NCI-H345 treated with DMSO at 0.1 percent for 48 hours (cell line): ENCODE measurements around the gene SCAI.
"Not testable (repeated sequence)": the region's sequence is repeated elsewhere in the genome, so short reads cannot be mapped to it uniquely, and the experiment has no call there.

Source experiments
- DNase-seq: peaks from one replicate; lab custom pipeline; 2025; ENCODE audit not compliant: unreplicated experiment; lab: John Stamatoyannopoulos, UW

Gene SCAI

DNA sequence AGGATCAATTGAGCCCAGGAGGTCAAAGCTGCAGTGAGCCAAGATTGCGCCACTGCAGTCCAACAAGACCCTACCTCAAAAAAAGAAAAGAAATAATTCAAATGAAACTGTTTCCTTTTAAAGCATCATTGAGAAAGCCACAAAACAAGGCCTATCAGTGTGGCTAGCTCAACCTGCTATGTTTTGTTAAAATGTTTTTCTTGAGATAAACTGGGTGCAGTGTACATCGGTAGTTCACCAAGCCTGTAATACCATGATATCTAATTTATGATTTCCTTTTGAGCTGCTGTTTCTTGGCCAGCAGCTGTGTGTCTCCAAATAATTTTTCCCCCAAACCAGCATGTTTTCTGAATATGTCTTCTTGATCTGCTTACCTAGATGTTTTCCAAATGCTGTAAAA, 105.2 kb downstream of the SCAI start:
- DNase-seq, result no peak

DNA sequence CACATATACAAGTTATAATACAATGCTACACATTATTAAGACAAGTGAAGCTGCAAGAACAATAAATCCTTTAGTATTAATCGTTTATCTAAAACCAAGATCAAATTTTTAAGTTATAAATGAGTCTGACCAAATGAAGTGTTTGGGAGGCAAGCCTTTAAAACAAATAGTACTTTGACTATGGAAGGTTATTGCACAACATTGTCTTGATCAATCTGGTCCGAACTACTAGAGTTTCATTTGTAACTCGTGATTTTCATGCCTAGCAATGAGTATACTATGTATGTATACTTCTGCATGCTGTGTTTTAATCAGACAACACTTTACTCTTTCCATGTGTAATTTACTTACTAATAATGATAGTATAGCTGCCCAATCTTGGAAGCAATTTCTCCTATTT, 115.3 kb downstream of the SCAI start:
- DNase-seq, result no peak

DNA sequence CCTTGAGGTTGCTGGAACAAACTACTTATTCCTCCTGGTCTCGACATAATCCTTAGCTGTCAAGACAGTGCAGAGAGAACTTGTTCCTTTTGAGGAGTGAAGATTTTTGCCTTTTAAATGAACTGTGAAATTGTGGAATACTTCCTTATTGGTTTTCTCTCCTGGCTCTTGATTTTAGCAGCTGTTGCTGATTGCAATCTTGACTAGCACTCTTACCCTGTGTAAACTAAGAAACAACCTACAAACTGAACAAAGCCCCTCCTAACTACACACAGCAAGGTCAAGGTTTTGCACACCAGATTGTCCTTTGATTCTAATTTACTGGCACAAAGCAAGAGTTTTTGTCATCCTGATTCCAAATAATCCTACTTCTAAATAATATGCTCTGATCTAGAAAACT, 118.4 kb downstream of the SCAI start:
- no peak for DNase-seq

DNA sequence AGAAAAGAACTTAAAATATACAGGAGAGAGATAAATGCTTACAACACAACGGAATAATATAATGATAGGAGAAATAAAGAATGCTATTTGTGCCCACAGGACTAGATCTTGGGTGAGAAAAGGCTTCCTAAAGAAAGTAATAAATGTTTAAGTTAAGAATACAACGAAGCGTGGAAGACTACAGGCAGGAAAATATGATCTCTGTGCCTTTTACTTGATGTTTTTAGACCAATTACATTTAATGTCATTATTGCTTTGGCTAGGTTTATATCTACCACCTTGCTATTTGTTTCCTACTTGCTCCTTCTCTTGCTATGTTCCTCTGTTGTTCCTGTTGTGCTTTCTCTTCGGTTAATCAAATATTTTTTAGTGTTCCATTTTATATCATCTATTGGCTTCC, 122.3 kb downstream of the SCAI start:
- no peak for DNase-seq

DNA sequence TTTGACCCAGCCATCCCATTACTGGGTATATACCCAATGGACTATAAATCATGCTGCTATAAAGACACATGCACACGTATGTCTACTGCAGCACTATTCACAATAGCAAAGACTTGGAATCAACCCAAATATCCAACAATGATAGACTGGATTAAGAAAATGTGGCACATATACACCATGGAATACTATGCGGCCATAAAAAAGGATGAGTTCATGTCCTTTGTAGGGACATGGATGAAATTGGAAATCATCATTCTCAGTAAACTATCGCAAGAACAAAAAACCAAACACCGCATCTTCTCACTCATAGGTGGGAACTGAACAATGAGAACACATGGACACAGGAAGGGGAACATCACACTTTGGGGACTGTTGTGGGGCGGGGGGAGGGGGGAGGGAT, 127.7 kb downstream of the SCAI start:
- DNase-seq, result not testable (repeated sequence)

DNA sequence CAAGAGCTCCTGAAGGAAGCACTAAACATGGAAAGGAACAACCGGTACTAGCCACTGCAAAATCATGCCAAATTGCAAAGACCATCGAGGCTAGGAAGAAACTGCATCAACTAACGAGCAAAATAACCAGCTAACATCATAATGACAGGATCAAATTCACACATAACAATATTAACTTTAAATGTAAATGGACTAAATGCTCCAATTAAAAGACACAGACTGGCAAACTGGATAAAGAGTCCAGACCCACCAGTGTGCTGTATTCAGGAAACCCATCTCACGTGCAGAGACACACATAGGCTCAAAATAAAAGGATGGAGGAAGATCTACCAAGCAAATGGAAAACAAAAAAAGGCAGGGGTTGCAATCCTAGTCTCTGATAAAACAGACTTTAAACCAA, 131.3 kb downstream of the SCAI start:
- DNase-seq, result not testable (repeated sequence)

DNA sequence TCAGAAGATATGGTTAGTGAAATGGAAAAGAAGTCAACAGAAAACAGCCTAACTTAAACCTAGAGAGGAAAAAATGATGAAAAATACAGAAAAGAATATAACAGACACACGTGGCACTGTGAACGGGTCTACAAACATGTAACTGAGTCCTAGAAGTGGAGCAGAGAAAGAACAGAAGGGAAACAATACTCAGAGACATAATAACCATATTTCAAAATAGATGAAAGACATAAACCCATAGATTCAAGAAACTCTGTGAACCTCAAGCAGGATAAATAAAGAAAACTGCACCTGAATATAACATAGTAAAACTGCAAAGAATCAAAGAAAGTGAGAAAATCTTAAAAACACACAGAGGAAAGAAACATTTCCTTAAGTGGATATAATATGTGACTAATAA, 134.7 kb downstream of the SCAI start:
- no peak for DNase-seq

DNA sequence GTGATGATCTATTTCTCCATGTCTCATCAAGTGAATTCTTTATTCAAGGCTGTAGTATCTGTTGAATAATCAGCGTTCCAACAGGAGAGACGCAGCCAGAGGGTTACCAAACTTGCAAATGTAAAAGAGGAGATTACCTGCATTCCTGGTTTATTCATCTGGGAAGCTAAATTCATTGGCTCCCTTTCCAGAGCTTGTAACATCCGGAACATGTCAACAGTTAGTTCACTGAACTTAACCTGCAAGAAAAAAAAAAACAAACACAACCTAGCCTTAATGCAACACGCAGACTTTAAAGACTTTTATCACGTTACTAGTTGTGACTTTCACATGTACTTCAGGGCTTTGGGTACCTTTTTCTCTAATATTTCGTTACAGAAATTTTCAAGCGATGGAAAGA, 140.0 kb downstream of the SCAI start:
- DNase-seq, result no peak

DNA sequence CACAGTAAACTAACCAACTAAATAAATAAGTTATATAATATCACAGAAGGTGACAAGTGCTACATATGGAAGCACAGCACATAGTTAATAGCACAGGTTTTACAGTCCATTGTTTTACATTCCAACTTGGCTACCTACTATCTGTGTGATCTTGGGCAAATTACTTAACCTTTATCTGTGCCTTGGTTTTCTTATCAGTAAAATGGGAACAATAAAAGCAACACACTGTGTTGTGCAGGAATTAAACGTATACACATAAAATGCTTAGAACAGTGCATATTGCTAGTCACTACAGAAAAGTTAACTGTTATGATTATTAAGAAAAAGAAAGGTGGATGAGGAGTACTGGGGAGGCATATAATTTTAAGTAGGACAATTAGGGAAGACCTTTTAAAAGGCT, 159.6 kb downstream of the SCAI start:
- no peak for DNase-seq

DNA sequence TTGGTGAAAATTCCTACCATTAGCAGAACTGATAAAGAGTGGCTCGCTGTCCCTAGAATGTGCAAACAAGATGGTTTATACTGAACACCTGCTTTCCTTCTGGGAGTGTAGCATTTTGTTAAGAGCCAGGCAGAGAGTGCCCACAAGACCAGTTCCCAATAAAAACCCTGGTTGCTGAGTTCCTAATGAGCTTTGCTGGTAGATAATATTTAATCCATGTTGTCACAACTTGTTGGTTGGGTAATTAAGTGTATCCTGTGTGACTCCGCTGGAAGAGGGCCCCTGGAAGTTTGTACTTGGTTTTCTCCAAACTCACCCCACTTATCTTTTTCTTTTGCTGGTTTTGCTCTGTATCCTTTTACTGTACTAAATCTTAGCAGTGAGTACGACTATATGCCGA, 162.9 kb downstream of the SCAI start:
- no peak for DNase-seq

DNA sequence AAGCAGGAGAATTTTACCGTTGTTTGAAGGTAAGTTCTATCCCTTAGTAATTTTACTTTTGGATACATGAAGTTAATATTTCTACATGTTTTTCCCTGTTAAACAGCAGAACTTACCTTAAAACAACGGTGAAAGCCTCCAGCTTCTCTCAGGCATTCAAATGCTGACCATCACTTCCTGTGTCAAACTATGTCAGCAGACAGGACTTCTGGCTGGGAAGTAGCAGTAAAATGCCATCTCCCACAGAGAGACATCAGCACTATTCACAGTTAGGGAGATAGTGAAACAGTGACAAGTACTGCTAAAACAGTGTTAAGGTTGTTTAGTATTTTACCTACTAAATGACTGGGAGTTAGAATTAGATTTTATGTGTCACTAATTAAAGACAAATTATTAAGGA, 168.2 kb downstream of the SCAI start:
- no peak for DNase-seq

DNA sequence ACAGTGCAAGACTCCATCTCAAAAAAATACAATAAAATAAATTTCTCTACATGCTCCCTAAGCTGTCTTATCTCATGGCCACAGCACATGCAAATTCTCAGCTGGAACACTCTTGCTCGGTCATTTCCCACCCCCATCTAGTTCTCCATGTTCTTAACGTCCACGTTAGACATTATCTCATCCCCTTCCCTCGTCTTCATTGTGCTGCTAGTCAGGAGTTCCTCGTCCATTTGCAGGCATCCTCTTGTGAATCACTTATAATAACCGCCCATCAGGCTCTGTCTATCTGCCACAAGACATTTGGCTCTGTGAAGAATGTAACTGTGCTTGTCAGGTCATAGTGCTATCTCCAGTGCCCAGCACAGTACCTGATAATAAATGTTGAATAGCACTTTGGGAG, 169.5 kb downstream of the SCAI start:
- DNase-seq, result no peak

DNA sequence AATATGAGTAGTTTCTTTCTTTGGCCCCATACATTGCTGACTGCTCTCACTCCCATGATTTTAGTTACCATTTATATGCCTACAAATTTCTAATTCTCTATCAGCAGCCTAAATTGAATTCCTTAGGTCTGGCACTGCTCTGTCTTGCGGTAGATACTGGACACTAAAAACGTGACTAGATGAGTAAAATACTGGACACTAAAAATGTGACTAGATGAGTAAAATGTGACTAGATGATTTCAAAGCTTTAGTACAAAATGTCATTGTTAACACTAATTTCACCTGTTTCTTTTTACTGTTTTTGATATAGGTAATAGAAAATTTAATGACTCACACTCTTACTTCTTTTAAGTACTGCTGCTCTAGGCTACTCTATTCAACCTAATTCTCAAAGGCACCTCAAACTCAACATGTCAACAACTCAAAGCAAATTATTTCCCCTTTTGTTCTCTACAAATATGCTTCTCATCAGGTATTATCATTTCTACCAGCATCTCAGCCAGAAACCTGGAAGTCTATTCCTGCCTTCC, 171.0 kb downstream of the SCAI start:
- no peak for DNase-seq

DNA sequence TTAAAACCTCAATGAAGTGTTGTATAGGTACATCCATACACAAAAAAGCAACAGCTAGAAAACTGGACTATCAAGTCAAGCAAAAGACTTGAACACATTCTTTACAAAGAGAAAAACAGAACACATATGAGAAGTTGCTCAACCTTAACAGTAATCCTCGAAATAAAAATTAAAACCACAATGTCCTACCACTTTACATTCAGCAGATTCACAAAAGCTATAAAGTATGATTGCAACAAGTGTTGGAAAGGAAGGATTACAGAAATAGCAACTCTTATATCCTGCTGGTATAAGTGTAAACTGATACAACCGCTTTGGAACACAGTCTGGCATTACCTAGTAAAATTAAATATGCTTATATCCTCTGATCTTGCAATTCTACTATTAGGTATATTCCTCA, 173.9 kb downstream of the SCAI start:
- DNase-seq, result no peak

DNA sequence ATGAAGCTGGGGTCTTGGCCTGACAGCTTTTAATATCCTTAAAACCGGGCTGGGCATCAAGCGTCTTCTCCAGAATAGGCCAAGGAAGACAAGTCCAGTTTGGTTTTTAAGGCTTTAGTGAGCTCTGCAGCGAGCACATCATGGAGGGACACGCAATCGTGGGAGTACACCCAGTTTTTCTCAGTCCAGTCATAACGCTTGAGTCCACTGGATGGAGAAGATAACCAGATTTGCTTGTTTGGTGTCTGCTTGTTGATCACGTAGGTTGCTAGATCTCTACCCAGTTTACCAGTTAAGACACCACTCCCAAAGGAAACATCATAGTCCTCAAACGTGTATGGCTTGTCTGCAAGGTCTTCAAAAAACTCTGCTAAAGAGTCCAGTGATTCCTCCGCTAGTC, 175.1 kb downstream of the SCAI start:
- no peak for DNase-seq

DNA sequence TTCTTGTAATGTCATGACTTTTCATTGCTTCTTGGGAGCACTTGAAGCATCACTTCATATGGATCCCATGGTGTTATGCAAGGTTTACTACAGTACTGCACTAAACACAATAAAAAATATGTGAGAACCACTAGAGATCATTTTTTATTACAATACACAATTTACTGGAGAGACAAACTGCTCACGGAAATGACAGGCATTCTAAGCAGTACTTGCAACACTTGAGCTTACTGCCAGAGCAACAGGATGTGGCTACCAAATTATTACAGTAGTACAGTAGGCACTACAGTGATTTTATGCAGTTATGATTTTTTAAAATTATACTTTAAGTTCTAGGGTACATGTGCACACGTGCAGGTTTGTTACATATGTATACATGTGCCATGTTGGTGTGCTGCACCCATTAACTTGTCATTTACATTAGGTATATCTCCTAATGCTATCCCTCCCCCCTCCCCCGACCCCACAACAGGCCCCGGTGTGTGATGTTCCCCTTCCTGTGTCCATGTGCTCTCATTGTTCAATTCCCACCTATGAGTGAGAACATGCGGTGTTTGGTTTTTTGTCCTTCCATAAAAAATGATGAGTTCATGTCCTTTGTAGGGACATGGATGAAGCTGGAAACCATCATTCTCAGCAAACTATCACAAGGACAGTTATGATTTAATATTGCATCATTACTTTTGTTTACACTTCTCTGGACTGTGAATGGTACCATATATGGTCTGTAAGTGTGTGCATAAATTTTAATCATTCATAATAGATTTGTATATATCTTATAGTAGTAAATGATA, 177.4 kb downstream of the SCAI start:
- DNase-seq, result not testable (repeated sequence)

DNA sequence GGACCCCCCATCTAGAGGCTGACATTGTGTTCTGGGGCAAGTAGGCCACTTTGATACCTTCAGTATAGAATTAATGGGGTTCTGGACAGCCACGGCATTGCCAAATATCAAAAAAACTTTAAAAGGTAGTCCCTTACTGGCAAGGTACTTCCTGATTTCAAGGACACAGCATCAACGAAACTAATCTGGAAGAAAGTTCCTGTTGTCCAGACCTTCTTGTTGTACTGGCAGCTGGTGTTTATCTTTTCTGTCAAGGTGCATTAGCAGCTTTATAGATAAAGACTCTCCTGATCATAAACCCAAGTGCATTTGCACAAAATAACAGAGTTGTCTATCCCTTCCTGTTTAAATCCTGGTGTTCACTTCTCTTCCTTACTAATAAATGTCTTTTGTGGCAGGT, 178.7 kb downstream of the SCAI start:
- DNase-seq, result no peak

DNA sequence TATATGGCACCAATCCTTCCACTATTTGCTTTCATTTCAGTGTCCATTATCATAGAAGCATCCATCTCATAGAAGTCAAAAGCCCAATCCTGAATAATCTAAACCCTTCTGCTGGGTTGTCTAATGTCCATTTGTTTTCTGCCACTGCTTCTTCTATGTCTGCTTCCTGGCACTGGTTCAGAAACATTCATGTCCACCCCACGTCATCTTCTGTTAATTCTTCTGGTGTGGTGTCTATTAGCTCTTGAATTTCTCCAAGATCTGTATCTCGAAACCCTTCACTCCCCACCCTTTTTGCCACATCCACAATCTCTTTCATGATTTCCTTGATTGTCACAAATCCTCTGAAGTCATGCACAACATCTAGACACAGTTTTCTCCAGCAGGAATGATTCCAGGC, 179.3 kb downstream of the SCAI start:
- DNase-seq, result no peak

DNA sequence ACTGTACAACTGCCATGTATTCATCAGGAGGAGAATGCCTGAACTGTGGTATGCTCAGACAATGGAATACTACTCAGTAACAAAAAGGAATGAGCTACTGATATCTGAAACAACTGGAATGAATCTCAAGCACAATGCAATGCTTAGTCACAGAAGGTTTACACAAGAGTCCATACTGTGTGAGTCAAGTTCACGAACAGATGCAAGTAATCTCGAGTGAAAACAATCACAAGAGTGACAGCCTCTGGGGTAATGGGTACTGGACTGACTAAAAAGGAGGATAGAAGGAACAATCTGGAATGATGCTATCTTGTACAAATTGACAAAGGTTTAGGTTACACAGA, 182.9 kb downstream of the SCAI start:
- no peak for DNase-seq

DNA sequence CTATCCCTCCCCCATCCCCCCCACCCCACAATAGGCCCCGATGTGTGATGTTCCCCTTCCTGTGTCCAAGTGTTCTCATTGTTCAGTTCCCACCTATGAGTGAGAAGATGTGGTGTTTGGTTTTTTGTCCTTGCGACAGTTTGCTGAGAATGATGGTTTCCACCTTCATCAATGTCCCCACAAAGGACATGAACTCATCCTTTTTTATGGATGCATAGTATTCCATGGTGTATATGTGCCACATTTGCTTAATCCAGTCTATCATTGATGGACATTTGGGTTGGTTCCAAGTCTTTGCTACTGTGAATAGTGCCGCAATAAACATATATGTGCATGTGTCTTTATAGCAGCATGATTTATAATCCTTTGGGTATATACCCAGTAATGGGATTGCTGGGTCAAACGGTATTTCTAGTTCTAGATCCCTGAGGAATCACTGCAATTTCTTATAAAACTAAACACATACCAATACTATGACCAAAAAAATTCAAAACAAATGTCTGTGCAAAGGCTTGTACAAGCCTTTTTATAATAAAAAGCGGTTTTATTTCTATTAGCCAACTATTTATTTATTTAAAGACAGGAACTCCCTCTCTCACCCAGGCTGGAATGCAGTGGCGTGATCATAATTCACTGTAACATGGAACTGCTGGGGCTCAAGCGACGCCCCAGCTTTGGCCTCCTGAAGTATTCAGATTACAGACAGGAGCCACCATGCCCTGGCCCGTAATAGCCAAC, 183.5 kb downstream of the SCAI start:
- DNase-seq, result not testable (repeated sequence)

DNA sequence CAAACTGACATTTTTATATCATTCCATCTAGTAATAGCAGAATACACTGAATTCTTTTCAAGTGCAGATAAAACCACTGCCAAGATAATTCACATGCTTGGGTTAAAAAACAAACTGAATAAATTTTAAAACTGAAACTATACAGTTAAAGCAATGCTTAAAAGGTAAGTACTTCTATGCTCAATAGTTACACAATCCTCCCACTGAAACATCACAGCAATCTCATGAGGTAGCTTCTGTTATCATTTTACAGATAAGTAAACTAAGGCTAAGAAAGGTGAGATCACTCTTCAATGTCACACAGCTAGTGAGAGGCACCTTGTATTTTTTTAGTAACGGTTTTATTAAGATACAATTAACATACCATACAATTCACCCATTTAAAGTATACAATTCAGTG, 189.1 kb downstream of the SCAI start:
- DNase-seq, result no peak

DNA sequence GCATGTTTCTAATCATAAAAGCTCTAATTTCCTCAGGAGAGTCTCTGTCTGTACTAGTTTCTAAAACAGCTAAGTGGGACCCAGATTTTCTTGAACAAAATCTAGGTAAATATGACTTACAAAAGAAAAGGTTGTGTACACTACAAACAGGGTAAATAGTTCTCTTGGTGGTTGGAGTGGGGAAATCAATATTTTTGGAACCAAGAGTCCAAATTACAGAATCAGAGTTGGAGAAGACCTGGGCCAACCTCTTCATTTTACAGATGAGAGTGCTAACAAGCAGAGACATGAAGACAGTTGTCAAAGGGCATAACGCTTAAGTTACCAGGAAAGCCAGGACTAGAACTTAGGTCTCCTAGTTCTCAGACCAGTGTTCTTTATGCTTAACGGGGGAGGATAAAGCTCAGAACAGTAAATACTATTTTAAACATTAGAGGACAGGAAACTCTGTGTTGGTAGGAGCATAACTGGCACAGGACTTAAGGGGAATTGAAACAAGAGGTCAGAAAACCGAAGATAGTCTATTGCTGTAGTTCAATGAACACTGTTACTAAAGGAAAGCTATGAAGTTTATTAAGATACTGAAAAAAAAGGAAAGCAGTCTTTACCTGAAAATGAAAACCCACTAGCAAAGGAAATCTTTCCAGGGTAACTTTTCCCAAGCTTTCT, 193.1 kb downstream of the SCAI start:
- DNase-seq, result no peak
